K562 (cell line): ENCODE measurements around the gene BRCA1. TPM values are rescaled to one million over a fixed set of nuclear protein-coding genes. Genes with fewer than 3 reads are reported as not detected.

Experiments
- CUX1 ChIP-seq: fragments of 200-800 bp; sonication (Bioruptor generic); IDR thresholded peaks from 2 replicates; pipeline ENCODE4 v1.6.1; 2016; ENCODE audit warnings: missing genetic modification characterization, missing compliant biosample characterization
- ETS1 ChIP-seq: conservative IDR thresholded peaks from 2 replicates; pipeline ENCODE4 v1.6.1; 2011; ENCODE audit warnings: low read depth, mild to moderate bottlenecking, low read length; ENCODE audit not compliant: control insufficient read depth
- ZNF75A ChIP-seq: fragments of 450-650 bp; formaldehyde crosslinking; IDR thresholded peaks from 2 replicates; pipeline ENCODE4 v1.4.0; 2020; ENCODE audit warnings: mild to moderate bottlenecking
- polyA plus RNA-seq, 8 experiments: library from polyadenylated mRNA; depleted of rRNA in 4 of 8; stranded (reverse) in 5 of 8; unstranded in 3 of 8; fragments of >200 nt; fragmentation: Nextera tagmentation in 2 of 8; fragmentation: Illumina TruSeq in 1 of 8; extraction: Ambion mirVana in 2 of 8; extraction: Trizol in 1 of 8; gene quantifications; 2 replicates each; pipeline versions ENCODE4 v1.2.1 to v1.2.3, GENCODE V29; 2011 to 2014; ENCODE audit warnings: inconsistent platforms in 1 of 8, missing spikeins in 1 of 8
- total RNA-seq, 7 experiments: library from RNA; depleted of rRNA in 6 of 7; stranded (reverse); fragments of >200 nt in 6 of 7; fragmentation: Illumina TruSeq in 2 of 7; extraction: Trizol in 2 of 7; gene quantifications; 2 replicates each; pipeline versions ENCODE4 v1.2.1 to v1.2.3, GENCODE V29; 2011 to 2021; ENCODE audit warnings: low replicate concordance in 1 of 7

Gene BRCA1
- total and polyA plus RNA-seq, 9 of the 15 experiments (the other 6 are each of a cell fraction or from before 2014, with no cell fraction given), result 25.9 to 95.3 (median 62.3) TPM

- no peak for TF ChIP-seq ETS1
- TF ChIP-seq CUX1, result no peak
- TF ChIP-seq ZNF75A, result no peak
These were observed 114.4 kb downstream of the BRCA1 start (continued) for GRCh38 chr17:43010667-43011308.
